ENCODE data around the gene OPA3. TPM values are rescaled to one million over a fixed set of nuclear protein-coding genes. Genes with fewer than 3 reads are reported as not detected.

The OPA3 gene
- total RNA-seq, 1 experiment from 2014 or later, result 15.2 TPM

GRCh38 chr19:45508861-45509691, 75.5 kb downstream of the OPA3 start:
- Histone ChIP-seq H3K9me3 (ENCODE audit: insufficient read depth, low read depth) (no peaks in the 10 kb centered on the region), H3K4me2 (peak overlapping the region; percentile 99), H3K9me2 (ENCODE audit: insufficient read depth) (no peaks in the 10 kb centered on the region), H3K79me2 (ENCODE audit: low read depth) (peaks cover 76% of the 10 kb centered on the region), H3K27ac (peak overlapping the region; percentile 95), H4K20me1 (ENCODE audit: insufficient read depth) (peaks cover 43% of the 10 kb centered on the region), H2AFZ (peak overlapping the region; percentile 50; the same call in 1 of the 2 replicates), H3K4me1 (replicated peaks; ENCODE audit: insufficient read depth) (peaks cover 36% of the 10 kb centered on the region), H3K4me3 (peak overlapping the region; percentile 97), H3K36me3 (ENCODE audit: low read depth) (no peaks in the 10 kb centered on the region; the same call in 1 of the 2 replicates), H3F3A (ENCODE audit: insufficient read depth, low read depth) (peaks cover 42% of the 10 kb centered on the region), H3K27me3 (ENCODE audit: insufficient read depth, low read depth) (no peaks in the 10 kb centered on the region)
- TF ChIP-seq EZH2 (IDR thresholded peaks at IDR 0.05; ENCODE audit: low read depth) (no peak), CTCF (conservative IDR thresholded peaks at IDR 0.05) (no peak)
- ChIA-PET CTCF (interaction anchor here (0.6 to 0.7 kb wide), 2 partner anchors 13 to 56 kb away, joined by 3 read pairs; no protein-coding TSS in a partner anchor), POLR2A (ENCODE audit: unreplicated experiment) (interaction anchor here (0.6 kb wide), 2 partner anchors 107 to 132 kb away, joined by 3 read pairs; no protein-coding TSS in a partner anchor)
- peak in 1 of 2 experiments; percentile 50 for DNase-seq
- intact Hi-C loops (cut with micrococcal nuclease; ENCODE audit: unreplicated experiment), result loop anchor here (5.0 kb wide), 1 partner anchor 133 kb away; no protein-coding TSS in a partner anchor
- no TSS peak for BruUV-seq (replicated peaks)

GRCh38 chr19:45508417-45508860, 76.2 kb downstream of the OPA3 start:
- POLR2A ChIA-PET (ENCODE audit: unreplicated experiment), result interaction anchor here (0.6 to 0.8 kb wide), 4 partner anchors 108 to 630 kb away, joined by 3 to 7 read pairs (median 3); no protein-coding TSS in a partner anchor
- DNase-seq, result peak in 1 of 2 experiments; percentile 54
- Histone ChIP-seq H3K4me2 (peak overlapping the region; percentile 99), H3K27ac (peak overlapping the region; percentile 95), H3K9me2 (ENCODE audit: insufficient read depth) (no peaks in the 10 kb centered on the region), H3K4me3 (peak overlapping the region; percentile 97), H4K20me1 (ENCODE audit: insufficient read depth) (peaks cover 37% of the 10 kb centered on the region), H3K36me3 (ENCODE audit: low read depth) (no peaks in the 10 kb centered on the region; the same call in 1 of the 2 replicates), H2AFZ (peak overlapping the region; percentile 50; the same call in 1 of the 2 replicates), H3K9me3 (ENCODE audit: insufficient read depth, low read depth) (no peaks in the 10 kb centered on the region), H3K4me1 (replicated peaks; ENCODE audit: insufficient read depth) (peaks cover 30% of the 10 kb centered on the region), H3K79me2 (ENCODE audit: low read depth) (peaks cover 70% of the 10 kb centered on the region), H3F3A (ENCODE audit: insufficient read depth, low read depth) (peaks cover 36% of the 10 kb centered on the region), H3K27me3 (ENCODE audit: insufficient read depth, low read depth) (no peaks in the 10 kb centered on the region)
- TF ChIP-seq EZH2 (IDR thresholded peaks at IDR 0.05; ENCODE audit: low read depth), result no peak
- no peak for TF ChIP-seq CTCF (conservative IDR thresholded peaks at IDR 0.05)
- intact Hi-C loops (cut with micrococcal nuclease; ENCODE audit: unreplicated experiment), result loop anchor here (5.0 kb wide), 1 partner anchor 134 kb away; no protein-coding TSS in a partner anchor
- CTCF ChIA-PET, result interaction anchor here (0.6 kb wide), 1 partner anchor 56 kb away, joined by 3 read pairs; no protein-coding TSS in a partner anchor
- no TSS peak for BruUV-seq (replicated peaks)

- Histone ChIP-seq H3K79me2 (ENCODE audit: low read depth) (peaks cover 65% of the 10 kb centered on the region), H3K27me3 (ENCODE audit: insufficient read depth, low read depth) (no peaks in the 10 kb centered on the region), H2AFZ (peak overlapping the region; percentile 90; the same call in 1 of the 2 replicates), H3K9me3 (ENCODE audit: insufficient read depth, low read depth) (no peaks in the 10 kb centered on the region), H3K4me3 (peak overlapping the region; percentile 97), H3K4me2 (peak overlapping the region; percentile 99), H3F3A (ENCODE audit: insufficient read depth, low read depth) (peaks cover 38% of the 10 kb centered on the region), H3K36me3 (ENCODE audit: low read depth) (no peaks in the 10 kb centered on the region; the same call in 1 of the 2 replicates), H3K9me2 (ENCODE audit: insufficient read depth) (no peaks in the 10 kb centered on the region), H3K4me1 (replicated peaks; ENCODE audit: insufficient read depth) (peaks cover 25% of the 10 kb centered on the region), H4K20me1 (ENCODE audit: insufficient read depth) (peaks cover 33% of the 10 kb centered on the region), H3K27ac (peak overlapping the region; percentile 95)
- CTCF ChIA-PET, result no interaction called here
- BruUV-seq (replicated peaks), result TSS peak; percentile 41
- DNase-seq, result no peak
- intact Hi-C loops (cut with micrococcal nuclease; ENCODE audit: unreplicated experiment), result loop anchor here (5.0 kb wide), 1 partner anchor 134 kb away; no protein-coding TSS in a partner anchor
- POLR2A ChIA-PET (ENCODE audit: unreplicated experiment), result interaction anchor here (0.6 to 0.8 kb wide), 4 partner anchors 133 to 629 kb away, joined by 3 to 8 read pairs (median 5); no protein-coding TSS in a partner anchor
- TF ChIP-seq EZH2 (IDR thresholded peaks at IDR 0.05; ENCODE audit: low read depth) (no peak), CTCF (conservative IDR thresholded peaks at IDR 0.05) (no peak)
Observed at GRCh38 chr19:45507872-45508416, 76.7 kb downstream of the OPA3 start.

All from PC-9 (cell line).